Stimulated activated CD8-positive, alpha-beta memory T cell treated with anti-CD3 and anti-CD28 coated beads, Interleukin-12 subunit alpha, Interleukin-12 subunit beta, amount 100 ng/mL, for 1 hour (primary cell): ENCODE data around the gene CPNE5.

Experiments
- DNase-seq: peaks from one replicate; pipeline ENCODE4 v3.0.0-alpha.2; 2020; ENCODE audit warnings: low read depth

CPNE5 gene

DNA sequence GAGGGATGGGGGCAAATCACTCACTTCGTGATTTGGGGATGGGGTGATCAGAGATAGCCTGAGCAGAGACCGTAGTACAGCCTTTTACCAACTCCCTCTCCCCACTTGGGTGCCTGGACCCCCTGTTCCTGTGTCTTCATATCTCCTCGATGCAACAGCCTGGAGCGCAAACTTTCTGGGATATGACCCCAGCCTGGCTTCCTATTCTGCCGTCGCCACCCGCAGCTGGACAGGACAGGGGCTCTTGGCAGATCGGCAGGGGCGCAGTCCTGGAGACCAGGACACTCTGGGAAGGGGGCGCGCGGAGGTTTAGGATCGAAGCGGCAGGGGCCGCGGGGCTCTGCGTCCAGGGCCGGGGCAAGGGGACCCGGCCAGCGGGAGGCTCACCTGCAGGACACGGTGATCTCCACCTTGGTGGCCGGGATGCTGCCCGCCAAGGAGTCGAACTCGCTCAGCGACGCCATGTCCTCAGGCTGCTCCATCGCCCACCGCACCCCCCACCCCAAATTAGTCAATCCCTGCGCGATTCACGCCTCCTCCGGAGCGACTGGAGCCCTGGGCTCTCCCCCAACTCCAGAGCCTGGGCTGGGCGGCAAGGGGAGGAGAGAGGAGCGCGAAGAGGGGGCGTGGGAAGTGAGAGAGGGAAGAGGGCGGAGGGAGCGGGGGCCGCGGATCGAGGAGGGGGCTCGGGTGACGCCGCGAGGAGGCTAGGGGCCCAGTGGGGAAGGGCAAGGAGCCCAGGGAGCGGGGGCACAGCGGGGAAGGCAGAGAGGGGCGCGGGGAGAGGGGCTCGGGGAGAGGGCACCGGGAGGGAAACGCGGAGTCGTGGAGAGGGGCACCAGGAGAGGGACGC lies at the start of gene CPNE5:
TSS of gene CPNE5 (minus strand) at position 549 of the 853 bp plus-strand sequence. CDS start at position 482, 67 bp downstream.
- no peak for DNase-seq

DNA sequence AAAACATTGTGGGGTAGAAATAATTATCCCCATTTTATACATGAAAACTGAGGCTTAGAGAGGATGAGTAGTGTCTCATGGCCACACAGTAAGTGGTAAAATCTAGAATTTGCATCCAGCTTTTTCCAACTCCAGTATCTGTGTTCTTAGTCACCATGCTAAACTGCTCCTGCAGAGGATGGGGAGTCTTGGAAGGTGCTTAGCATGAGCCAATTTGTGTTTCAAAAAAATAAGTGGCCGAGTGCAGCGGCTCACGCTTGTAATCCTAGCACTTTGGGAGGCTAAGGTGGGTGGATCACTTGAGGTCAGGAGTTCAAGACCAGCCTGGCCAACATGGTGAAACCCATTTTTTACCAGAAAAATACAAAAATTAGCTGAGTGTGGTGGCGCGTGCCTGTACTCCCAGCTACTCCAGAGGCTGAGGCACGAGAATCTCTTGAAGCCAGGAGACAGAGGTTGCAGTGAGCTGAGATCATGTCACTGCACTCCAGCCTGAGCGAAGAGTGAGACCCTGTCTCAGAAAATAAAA lies 48.9 kb upstream of the CPNE5 start:
- DNase-seq, result no peak

DNA sequence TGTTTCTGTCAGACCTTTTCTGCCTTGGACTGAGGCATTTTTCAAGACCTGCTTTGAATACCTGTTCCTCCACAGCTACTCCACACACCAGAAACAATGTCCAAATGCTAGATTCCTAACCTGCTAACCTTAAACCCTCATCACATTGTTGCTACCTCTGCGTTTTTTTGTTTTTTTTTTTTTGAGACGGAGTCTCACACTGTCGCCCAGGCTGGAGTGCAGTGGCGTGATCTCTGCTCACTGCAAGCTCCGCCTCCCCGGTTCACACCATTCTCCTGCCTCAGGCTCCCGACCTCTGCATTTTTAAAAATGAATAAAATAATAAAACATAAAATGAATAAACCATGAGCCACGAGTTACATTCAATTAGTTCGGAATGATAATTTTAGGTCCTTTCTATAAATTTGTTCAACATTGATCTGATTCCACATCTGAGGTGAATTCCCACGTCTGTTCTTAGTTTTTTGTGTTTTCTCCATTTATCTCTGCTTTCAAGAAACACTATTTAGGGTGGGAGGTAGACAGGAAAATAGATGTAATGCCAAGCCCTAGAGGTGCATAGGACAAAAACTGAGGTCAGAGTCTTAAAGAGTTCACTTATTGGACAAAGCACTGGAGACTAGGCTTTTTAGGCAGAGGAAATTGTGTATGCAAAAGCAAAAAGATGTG lies 47.8 kb upstream of the CPNE5 start:
- no peak for DNase-seq

DNA sequence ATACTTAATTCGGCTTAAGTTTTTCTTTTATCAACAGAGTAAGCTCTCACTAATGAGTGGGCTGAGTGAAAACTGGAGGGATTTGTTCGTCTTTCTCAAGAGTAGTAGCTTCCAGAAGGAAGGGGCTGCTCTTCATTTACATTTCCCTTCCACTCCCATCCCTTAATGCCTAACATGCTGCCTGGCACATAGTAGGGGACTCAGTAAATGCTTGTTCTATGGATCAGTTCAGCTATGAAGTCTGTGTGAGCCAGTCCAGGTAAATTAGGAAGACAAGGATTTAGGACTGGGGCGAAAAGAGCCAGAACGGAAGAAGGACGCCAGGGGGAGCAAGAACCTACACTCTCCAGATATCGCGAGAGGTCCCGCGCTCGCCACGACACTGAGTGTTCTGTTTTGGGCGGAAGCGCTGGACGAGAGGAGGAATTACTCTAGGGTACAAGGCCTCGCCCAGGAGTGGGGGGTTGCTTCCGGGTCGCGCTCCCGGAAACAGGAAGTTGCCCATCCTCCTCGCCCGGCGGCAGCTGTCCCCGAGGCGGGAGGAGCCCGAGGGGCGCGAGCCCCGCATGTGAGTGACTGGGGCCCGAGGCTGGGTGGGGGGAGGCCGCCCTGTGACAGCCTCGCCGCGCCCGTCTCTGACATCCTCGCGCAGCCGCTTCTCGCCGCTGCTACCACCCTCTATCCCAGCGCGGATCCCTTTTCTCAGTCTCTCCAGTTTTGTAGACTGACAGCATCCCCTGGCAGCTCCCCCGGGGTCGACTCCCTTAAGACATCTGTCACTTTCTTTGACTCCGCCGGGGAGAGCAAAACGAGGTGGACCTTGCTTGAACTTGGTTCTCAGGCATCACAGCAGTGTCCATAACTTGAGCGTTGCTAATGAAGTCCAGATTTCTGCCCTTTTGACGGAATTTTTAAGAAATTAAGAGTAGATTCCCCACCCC lies 46.5 kb upstream of the CPNE5 start, which contains the start of gene C6orf89:
TSS of gene C6orf89 (plus strand) at position 492 of the 941 bp plus-strand sequence. CDS start 13,493 bp downstream, outside the sequence.
- peak; percentile 96 for DNase-seq

DNA sequence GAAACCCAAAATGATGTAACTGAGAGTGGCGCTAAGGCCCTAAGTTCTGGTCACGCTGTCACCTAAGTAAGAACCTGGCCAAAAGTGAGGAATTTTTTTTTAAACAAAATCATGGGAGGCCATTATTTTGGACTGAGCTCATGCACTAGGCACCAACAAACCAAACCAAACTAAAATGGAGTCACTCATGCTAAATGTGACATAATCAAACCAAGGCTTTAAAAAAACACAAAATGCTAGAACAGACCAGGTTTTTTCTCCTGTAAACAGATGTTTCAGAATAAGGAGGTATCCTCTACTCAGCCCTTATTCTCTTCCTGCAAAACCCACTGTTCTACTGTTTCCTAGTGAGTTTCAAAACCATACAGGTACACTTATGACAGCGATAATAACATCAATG lies 45.4 kb upstream of the CPNE5 start:
- DNase-seq, result no peak

DNA sequence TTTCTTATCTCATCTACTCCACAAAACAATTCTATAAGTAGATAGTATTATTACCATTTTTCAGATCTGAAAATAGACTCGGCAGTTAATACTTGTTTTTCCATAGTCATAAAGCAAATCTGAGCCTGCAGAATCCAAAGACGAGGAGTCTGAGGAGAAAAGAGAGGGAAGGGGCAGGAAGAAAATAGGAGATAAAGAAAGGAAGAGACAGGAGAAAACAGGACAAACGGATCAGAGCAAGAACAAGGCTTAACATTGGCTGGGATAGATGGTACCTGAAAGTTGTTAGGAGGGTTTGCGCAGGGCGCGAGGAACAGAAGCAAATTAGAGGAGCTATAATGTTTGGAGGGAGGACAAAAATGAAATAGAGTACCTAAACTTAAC lies 36.0 kb upstream of the CPNE5 start:
- no peak for DNase-seq

DNA sequence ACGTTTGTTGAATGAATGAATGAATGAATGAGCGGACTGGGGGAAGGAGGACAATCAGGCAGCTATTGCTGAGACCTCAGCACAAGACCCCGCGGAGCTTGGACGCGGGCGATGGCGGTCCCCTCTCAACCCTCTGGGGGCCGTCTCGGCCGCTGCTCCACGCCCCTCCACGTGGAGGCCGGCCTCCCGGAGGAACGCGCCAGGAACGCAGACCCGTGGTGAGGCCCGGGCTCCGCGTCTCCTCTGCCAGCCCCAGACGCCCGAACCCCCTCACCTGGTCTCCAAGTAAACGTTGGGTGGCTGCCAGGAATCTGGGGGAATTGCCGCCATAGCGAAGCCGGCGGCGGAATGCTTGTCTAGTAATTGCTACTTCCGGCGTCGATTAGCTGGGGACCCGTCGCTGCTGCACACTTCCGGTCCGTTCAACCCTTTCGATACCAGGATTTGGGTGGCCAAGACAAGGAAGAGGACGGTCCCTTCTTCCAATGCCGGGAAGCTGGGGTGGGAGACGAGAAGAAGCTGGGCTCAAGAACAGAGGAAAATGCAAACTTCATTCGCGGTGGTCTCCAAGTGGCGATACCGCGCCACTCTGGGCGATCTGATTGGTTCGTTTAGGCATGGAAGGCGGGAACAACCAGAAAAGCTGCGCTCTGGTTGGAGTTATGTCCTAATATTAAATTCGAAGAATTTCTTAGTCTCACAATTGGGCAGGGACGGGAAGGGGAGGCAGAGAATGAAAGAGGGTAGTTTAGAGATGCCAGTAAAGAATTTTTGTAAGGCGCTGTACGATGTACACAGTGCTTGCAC lies 35.4 kb upstream of the CPNE5 start, which contains the start of gene PPIL1:
TSS of gene PPIL1 (minus strand) at position 361 of the 807 bp plus-strand sequence. CDS start at position 330, 31 bp downstream.
- DNase-seq, result peak; percentile 72

DNA sequence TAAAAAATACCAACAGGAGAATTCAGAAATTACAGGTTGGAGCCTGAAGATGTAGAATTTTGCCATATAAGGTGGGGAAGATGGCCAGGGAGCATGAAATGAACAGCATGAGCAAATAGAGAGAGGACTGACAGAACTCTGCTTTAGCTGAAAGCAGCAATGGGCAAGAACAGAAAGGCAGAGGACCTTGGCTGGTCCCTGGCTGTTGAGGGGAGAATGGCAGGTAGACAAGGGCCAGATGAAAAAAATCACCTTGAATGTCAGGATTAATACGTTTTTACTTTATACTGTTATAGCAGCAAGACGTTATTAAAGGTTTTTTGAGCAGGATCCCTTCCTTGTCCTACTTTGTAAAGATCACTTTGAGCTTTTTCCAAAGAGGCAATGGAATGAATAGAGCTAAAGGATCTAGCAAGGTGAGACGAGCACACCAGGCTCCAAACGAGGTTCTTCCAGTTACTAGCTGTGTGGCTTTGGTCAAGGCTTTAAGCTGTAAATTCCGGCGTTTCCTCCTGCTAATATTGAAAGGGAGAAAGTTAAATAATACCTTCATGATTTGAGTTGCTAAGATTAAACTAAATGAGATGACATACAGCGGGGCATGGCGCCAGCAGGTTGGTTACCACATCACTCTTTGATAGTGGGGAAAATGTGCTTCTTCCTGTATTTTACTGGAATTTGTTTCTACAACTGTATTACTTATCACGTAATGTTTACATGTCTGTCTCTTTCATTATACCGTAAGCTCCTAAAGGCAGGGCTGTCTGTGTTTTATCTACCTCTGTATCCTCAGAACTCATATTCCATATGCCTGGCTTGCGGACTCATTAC lies 34.6 kb upstream of the CPNE5 start:
- DNase-seq, result no peak

DNA sequence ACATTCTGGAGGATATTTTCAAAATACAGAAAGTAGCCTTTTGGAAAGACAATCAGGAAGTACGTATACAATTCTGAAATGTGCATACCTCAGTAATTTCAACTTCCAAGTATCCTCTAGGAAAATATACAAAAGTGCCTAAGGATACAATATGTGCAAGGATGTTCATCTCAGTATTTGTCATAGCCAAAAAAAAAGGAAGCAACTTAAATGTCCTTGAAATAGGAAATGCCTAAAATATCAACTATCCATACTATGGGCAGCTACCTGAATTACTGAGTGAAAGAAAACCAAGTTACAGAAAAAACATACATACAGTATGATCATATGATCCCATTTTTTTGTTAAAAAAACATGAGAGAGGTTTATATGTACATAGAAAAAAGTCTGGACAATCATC lies 33.9 kb upstream of the CPNE5 start:
- no peak for DNase-seq

DNA sequence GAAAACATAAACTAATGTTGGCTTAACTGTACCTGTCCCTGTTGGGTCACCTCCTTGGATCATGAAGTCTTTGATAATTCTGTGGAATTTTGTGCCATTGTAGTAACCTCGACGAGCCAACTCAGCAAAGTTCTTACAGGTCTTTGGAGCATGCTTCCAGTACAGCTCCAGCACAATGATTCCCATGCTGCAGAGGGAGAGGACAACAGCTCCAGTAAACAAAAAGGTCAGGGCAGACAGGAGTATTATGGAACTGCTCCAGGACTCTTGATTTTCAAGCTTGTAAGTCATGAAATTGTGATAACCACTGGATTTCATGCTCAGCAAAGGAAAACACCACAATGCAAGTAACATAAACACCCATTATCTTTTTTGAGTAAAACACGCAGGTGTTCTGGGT lies 32.4 kb upstream of the CPNE5 start:
- no peak for DNase-seq

DNA sequence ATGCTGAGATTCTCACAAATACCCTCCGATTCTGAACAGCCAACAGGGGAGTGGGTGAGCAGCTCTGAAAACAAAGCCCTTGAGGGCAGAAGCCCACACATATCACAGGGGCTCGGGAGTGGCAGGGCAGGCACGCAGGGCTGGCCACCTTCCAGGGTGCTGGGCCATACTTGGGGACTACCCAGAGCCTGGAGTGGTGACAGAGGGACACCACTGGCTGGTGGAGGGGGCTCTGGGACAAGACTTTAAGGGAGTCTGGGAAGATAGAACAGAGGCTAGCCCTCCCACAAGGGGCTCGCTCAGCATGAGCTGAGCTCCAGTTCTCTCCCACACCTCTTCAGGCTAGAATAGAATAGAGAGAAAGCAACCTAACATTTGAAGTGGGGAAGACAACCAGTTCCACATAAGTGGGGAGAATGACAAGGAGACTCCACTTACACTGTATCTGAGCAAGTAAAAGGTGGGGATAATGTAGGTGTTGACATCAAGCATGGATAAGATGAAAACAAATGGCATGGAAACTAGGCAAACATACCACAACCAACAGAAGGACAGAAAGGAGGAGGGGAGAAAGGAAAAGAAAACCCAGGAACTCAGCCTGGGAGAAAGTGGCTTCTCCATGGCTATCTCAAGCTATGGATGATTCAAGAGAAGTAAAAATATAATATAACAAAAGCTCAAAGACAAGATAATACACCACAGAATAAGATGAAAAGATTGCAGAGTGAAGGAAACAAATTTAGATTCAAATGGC lies 28.4 kb upstream of the CPNE5 start:
- no peak for DNase-seq

DNA sequence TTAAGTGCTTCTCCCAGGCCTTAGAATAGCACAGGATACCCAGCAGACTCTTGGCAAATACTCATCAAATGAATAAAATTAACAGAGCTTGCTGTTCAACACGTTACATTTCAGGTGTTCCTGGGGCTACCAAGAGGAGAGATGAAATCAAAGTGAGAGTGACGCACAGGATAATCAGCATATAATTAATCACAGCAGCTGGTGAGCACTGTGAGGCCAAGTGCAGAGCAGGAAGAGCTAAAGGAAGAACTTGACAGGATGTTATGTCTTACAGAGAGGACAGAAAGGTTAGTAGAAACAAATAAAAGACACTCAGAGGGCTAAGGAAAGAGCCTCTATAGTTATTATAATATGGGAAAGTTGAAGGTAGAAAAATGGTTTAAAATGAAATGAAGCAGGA lies 26.6 kb upstream of the CPNE5 start:
- no peak for DNase-seq

DNA sequence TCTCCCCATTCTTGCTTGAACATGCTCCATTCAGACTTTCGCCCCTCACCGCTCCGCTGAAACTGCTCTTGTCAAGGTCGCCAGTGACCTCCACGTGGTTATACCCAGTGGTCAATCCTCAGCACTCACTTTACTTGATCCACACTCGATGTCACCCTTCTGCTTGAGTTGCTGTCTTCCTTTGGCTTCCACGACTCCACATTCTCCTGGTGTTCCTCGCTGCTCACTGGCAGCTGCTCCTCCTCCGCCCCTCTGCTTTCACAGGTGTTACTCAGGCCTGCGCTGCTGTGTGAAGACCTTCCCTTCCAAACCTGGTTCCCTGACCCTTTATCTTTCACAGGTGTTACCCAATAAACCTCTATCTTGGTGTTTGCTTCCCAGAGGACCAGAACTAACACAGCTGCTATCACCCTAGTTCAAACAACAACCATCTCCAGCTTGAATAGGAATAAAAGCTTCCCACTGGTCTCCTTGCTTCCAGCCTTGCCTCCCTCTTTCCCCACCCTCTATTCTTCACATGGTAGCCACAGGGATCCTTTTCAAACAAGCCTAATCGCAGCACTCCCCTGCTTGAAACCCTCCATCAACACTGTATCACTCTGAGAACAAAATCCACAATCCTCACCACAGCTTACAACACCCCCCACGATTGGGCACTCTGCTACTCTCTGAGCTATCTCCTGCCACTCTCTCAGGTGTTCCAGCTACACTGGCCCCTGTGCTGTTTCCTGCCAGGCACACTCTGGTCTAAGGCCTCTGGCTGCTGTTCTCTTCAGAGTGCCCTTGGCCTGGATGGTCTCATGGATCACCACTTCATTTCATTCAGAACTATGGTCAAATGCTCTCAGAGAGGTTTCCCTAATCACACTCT lies 24.7 kb upstream of the CPNE5 start:
- DNase-seq, result no peak

DNA sequence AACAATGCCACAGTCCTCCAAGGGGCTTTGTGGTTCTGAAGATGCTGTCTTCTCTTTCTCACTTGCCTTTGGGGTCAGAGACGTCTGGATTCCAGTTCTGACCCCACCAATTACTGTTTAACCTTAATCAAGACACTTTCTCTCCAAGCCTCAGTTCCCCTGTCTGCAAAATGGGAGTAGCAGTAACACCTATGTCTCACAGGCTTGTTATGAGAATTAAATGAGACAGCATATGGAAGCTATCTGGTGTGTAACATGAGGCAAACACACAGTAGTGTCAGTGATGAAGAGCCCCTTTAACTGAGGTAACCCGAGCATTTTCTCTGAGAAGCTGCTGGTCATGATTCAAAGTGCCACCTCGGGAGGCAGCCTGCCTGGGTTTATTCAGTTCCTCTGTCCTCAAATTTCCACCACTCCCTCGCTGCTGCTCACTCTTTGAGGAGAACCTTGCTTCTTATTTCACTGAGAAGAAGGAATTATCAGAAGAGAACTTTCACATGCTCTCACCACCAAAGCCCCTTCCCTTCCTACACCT lies 23.7 kb upstream of the CPNE5 start:
- no peak for DNase-seq

DNA sequence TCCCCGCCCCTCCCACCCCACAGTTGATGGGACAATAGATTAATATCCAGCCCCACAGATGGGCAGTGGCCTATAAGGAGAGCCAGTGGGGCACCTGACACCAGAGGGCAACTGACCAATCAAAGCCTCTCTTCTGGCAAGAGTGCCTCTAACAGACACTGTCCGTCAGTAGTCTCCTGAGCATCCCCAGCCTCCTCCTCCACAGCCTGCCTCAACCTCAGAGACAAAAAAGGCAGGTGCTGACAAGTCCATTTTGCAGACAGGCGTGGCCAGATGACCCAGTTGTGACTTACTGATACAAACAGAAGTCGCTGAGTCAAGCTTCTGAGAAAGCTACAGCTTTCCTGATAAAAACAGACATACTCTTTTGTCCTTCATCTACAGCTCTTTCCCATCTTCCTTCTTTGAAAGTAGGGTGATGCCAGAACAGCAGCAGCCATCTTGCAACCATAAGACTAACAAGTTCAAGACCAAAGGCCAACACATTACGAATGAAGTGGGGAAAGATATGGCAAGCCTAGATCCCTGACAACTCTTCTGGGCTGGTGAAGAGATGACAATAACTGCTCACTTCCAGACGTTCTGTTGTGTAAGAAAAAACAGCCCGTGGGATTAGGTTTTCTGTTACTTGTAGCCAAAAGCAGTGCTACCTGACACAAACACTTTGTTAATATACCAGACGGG lies 23.1 kb upstream of the CPNE5 start:
- no peak for DNase-seq

DNA sequence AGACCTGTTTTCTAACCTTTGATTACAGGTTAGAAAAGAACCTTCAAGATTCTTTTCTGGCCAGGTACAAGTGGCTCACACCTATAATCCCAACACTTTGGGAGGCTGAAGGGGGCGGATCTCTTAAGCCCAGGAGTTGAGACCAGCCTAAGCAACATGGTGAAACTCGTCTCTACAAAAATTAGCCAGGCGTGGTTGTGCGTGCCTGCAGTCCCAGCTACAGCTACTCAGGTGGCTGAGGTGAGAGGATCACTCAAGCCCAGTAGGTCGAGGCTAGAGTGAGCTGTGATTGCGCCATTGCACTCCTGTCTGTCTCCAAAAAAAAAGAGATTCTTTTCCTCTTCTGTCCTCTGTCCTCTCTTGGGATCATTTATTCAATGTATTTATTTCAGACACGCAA lies 20.9 kb upstream of the CPNE5 start:
- no peak for DNase-seq

DNA sequence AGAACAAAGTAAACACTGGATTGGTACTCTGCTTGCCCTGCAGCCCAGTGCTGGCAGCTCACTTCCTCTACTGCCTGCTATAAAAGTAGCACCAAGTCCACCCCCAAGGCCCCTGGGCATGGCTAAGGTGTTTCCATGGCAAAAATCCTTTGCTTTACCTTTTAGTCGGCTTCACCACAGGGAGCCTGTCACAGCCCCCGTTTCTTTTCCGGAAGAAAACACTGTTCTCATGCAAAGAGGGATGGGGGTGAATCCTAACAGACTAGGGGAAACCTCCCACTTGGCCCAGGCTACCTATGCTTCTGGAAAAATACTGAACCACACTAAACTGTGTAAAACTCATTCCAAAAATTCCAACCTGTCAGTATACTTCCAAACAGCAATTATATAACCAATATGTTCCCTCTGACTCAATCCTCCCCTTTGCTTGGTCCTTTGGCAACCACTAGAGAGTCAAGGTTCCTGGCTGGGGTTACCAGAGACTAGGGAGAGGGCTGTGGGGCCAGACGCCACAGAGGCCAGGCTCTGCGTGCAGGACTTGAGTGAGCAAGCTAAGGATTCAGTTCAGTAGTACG lies 19.2 kb upstream of the CPNE5 start:
- no peak for DNase-seq
